GM13976 (cell line): Measurements from ENCODE around the gene SHROOM4.

Experiments
- DNase-seq: peaks from one replicate; pipeline ENCODE4 v3.0.0; 2012; ENCODE audit warnings: low spot score
- CTCF ChIP-seq: IDR thresholded peaks from 2 replicates; pipeline ENCODE4 v1.5.1; 2012; ENCODE audit warnings: borderline replicate concordance, mild to moderate bottlenecking; ENCODE audit not compliant: insufficient read depth; ENCODE audit errors: extremely low read depth, missing control alignments, control extremely low read depth
- in situ Hi-C: fragments of 300-500 bp; cut with MboI; formaldehyde crosslinking; loops from one replicate; pipeline ENCODE4 v1.12.0; 2022; ENCODE audit warnings: low sequenced_read_pairs, mixed read lengths, inconsistent platforms; ENCODE audit not compliant: unreplicated experiment

SHROOM4 gene

GRCh38 chrX:50629774-50630173 lies 184.2 kb downstream of the SHROOM4 start:
- no peak for DNase-seq
- no peak for TF ChIP-seq CTCF
- in situ Hi-C loops, result no loop called here

- in situ Hi-C loops, result no loop called here
- DNase-seq, result no peak
- TF ChIP-seq CTCF, result no peak
Observed at GRCh38 chrX:50627696-50628095, 186.3 kb downstream of the SHROOM4 start.

DNA sequence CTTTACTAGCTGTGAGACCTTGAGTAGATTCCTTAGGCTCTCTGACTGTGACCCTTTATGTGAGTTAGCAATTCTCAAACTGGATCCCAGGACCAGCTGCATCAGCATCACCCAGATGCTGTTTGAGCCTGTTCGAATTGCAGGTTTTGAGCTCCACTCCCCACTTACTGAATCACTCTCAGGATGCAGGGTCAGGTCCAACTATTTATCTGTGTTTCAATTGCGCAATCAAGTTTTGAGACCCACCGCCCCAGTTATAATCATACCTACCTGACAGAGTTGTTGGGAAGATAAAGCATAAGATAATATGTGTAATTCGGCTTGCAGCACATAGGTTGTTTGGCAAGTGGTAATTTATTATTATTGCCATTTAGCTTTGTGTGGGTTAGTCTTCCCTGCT lies 187.6 kb downstream of the SHROOM4 start:
- in situ Hi-C loops, result no loop called here
- TF ChIP-seq CTCF, result no peak
- DNase-seq, result no peak

DNA sequence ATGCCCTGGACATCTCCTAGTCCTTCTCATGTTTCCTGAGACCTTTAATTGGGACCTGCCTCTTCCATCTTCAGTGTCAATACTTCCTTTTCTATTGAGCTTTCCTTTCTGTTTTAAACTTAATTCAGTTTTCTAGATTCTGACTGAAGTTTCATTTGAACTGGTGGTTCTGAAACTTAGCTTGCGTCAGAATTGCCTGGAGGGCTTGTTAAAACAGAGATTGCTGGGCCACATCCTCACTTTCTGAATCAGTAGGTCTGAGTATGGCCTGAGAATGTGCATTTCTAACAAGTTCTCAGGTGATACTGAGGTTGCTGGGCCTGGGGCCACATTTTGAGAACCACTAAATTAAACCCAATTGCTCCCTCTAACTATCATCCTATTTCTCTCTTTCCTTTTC lies 191.2 kb downstream of the SHROOM4 start:
- DNase-seq, result no peak
- in situ Hi-C loops, result no loop called here
- no peak for TF ChIP-seq CTCF

DNA sequence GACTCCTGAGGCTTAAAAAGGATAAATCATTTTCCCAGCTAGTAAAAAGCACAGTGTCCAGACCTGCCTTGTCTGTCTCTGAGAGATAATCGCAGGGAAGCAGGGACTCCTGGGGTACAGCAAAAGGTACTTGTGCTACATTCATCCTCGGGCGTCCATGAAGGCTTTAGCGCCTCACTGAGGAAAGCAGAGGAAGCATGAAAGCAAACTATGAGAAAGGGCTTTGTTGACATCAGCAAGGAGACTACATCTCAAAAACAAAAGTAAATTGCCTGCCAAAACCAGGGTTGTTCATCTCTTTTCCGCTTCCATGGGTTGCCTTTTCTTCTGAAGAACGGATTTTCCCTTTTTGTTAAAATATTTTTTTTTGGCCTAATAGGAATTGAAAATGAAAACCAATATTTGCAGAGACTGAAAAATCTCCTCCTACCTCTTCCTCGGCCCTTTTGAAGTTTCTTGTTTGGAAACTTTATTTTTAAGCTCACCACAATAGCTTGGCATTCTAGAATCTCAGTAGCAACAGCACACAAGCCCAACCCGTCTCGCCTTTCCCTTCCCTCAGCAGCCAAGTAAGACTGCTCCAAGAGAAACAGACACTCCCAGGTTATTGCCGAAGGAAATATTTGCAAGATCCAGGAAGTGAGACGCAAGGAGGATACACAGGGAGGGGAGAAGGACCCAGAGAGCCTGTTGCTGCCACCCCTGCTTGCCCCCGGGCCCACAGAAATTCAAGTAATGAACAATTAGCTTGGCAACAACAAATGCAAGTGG lies 195.0 kb downstream of the SHROOM4 start:
- in situ Hi-C loops, result no loop called here
- no peak for TF ChIP-seq CTCF
- DNase-seq, result no peak

GRCh38 chrX:50617183-50617582 lies 196.8 kb downstream of the SHROOM4 start:
- no peak for TF ChIP-seq CTCF
- in situ Hi-C loops, result no loop called here
- DNase-seq, result no peak
